Spleen (tissue), 7 donors: ENCODE measurements around the gene MYD88.

Experiments
- POLR2A ChIP-seq, 3 donors: fragments of 450-650 bp; IDR thresholded peaks; one replicate each; pipeline ENCODE4 v1.5.1; 2017; ENCODE audit warnings: antibody characterized with exemption in 3 of 3, mild to moderate bottlenecking in 1 of 3
- POLR2AphosphoS5 ChIP-seq, 3 donors: sonication (generic); formaldehyde crosslinking; IDR thresholded peaks; one replicate each; pipeline ENCODE4 v1.5.1; 2017; ENCODE audit warnings: antibody characterized with exemption in 3 of 3
- TF ChIP-seq, protein P1 (sequence below), 11 experiments: fragments of 200-600 bp in 7 of 11; fragments of 450-650 bp in 4 of 11; sonication (generic) in 4 of 11; IDR thresholded peaks in 8 of 11; conservative IDR thresholded peaks in 3 of 11; 1 replicate in 7 of 11; 2 replicates in 4 of 11; pipeline versions ENCODE4 v1.4.0 to v1.8.0; 2016 to 2021; ENCODE audit warnings: antibody characterized with exemption in 11 of 11, inconsistent platforms in 4 of 11, mild to moderate bottlenecking in 1 of 11
- donor health status: DM: no; HTN: no; CAD: no; lungs with moderate emphysema.
- donor health status: DM: no; HTN: no; CAD: no.
- donor health status: DM: no; HTN: no; CAD: no.

DNA sequence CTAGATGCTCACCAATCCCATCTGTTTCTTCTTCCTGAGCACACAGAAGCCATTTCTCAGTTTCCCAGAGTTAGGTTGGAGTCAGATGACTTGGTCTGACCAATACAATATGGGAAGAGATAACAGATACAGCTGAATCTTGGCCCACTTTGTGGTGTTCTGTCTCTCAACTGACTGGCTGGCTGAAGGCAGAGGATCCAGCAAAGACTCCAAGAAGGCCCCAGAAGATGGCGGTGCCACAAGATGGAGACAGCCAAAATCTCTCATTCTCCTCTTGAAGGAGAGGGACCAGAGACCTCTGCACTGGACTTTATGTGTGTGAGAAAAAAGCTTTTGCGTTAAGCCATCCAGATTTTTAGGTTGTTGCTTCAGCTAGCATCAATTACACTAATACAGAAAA lies 18.7 kb downstream of the MYD88 start:
- TF ChIP-seq, protein P1, sequence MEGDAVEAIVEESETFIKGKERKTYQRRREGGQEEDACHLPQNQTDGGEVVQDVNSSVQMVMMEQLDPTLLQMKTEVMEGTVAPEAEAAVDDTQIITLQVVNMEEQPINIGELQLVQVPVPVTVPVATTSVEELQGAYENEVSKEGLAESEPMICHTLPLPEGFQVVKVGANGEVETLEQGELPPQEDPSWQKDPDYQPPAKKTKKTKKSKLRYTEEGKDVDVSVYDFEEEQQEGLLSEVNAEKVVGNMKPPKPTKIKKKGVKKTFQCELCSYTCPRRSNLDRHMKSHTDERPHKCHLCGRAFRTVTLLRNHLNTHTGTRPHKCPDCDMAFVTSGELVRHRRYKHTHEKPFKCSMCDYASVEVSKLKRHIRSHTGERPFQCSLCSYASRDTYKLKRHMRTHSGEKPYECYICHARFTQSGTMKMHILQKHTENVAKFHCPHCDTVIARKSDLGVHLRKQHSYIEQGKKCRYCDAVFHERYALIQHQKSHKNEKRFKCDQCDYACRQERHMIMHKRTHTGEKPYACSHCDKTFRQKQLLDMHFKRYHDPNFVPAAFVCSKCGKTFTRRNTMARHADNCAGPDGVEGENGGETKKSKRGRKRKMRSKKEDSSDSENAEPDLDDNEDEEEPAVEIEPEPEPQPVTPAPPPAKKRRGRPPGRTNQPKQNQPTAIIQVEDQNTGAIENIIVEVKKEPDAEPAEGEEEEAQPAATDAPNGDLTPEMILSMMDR (IDR thresholded peaks at IDR 0.05 in 8 of 11, conservative IDR thresholded peaks at IDR 0.05 in 3 of 11), result no peak
- TF ChIP-seq POLR2AphosphoS5 (IDR thresholded peaks at IDR 0.05) (no peak), POLR2A (IDR thresholded peaks at IDR 0.05) (no peak)
